Bronchial epithelial cell (primary cell): Measurements from ENCODE around the gene ITSN1. TPM values are rescaled to one million over a fixed set of nuclear protein-coding genes. Genes with fewer than 3 reads are reported as not detected.
"Not testable (repeated sequence)": the region's sequence is repeated elsewhere in the genome, so short reads cannot be mapped to it uniquely, and the experiment has no call there.

ENCODE experiments used
- DNase-seq: peaks from one replicate; pipeline ENCODE4 v3.0.0-alpha.2; 2010; ENCODE audit warnings: low read depth
- FAIRE-seq: peaks from 2 replicates; lab custom pipeline; 2011; peaks lifted over from hg19 to GRCh38; lab: Jason Lieb, UNC
- H3K27me3 ChIP-seq: 2 replicates; pipeline ENCODE4 v1.5.1; 2011; ENCODE audit warnings: low read length; ENCODE audit not compliant: control insufficient read depth, insufficient read depth
- H3K36me3 ChIP-seq: 2 replicates; pipeline ENCODE4 v1.5.1; 2011; ENCODE audit warnings: low read length; ENCODE audit not compliant: control insufficient read depth, insufficient read depth
- H3K4me3 ChIP-seq: 2 replicates; pipeline ENCODE4 v1.5.1; 2011; ENCODE audit warnings: mild to moderate bottlenecking, low read depth, low read length, control low read depth
- total RNA-seq: library from RNA; depleted of rRNA; stranded (reverse); fragments of >200 nt; gene quantifications from 2 replicates; pipeline ENCODE4 v1.2.1, GENCODE V29; 2014
- TF ChIP-seq, protein P1 (sequence below): IDR thresholded peaks from 2 replicates; pipeline ENCODE4 v1.5.1; 2011; ENCODE audit warnings: mild to moderate bottlenecking, moderate library complexity, low read length, control low read depth, inconsistent platforms; ENCODE audit not compliant: insufficient read depth, severe bottlenecking

ITSN1 gene
- total RNA-seq, result 15.0 and 15.5 TPM in 2 replicates

DNA sequence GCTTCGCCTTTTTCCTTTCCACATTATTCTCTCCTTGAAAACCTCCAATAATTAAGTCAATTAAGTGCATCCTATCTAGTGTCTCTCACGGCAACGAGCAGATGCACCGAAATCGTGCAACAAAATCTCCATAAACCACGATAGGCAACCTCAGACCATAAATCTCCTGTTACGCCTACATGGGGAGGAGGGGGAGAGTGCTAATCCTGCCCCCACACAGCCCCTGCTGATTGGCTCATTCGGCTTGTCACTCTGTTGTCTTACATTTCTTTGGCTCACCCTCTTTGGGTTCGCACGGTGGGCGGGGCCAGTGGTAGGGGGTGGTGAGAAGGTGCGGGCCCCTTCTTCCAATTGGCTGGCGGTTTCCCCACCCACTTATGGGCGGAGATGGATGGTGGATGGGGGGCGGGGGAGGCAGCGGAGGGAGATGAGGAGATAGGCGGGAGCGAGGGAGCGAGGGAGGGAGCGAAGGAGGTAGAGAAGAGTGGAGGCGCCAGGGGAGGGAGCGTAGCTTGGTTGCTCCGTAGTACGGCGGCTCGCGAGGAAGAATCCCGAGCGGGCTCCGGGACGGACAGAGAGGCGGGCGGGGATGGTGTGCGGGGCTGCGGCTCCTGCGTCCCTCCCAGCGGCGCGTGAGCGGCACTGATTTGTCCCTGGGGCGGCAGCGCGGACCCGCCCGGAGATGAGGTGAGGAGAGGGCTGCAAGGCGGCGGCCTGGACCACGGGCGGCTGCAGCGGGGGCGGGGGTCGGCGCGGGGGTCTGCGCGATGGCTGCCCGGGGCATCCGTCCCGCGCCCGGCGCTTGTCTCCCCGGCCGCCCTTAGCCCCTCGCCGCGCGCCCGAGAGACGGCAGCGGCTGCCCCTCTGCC, at the start of gene ITSN1:
TSS of gene ITSN1 (plus strand) at position 475 of the 869 bp plus-strand sequence. CDS start 76,328 bp downstream, outside the sequence.
- H3K27me3 ChIP-seq, result no peaks in the 10 kb centered on the region
- no peaks in the 10 kb centered on the region for H3K36me3 ChIP-seq
- FAIRE-seq, result peak; percentile 52
- DNase-seq, result peak; percentile 96
- TF ChIP-seq, protein P1, sequence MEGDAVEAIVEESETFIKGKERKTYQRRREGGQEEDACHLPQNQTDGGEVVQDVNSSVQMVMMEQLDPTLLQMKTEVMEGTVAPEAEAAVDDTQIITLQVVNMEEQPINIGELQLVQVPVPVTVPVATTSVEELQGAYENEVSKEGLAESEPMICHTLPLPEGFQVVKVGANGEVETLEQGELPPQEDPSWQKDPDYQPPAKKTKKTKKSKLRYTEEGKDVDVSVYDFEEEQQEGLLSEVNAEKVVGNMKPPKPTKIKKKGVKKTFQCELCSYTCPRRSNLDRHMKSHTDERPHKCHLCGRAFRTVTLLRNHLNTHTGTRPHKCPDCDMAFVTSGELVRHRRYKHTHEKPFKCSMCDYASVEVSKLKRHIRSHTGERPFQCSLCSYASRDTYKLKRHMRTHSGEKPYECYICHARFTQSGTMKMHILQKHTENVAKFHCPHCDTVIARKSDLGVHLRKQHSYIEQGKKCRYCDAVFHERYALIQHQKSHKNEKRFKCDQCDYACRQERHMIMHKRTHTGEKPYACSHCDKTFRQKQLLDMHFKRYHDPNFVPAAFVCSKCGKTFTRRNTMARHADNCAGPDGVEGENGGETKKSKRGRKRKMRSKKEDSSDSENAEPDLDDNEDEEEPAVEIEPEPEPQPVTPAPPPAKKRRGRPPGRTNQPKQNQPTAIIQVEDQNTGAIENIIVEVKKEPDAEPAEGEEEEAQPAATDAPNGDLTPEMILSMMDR, result no peak
- H3K4me3 ChIP-seq, result peak within 1 kb of the TSS; percentile 58

GRCh38 chr21:33598051-33598450, 44.2 kb upstream of the ITSN1 start:
- peaks cover 2% of the 10 kb centered on the region for H3K36me3 ChIP-seq
- H3K27me3 ChIP-seq, result no peaks in the 10 kb centered on the region
- no peak for FAIRE-seq

DNA sequence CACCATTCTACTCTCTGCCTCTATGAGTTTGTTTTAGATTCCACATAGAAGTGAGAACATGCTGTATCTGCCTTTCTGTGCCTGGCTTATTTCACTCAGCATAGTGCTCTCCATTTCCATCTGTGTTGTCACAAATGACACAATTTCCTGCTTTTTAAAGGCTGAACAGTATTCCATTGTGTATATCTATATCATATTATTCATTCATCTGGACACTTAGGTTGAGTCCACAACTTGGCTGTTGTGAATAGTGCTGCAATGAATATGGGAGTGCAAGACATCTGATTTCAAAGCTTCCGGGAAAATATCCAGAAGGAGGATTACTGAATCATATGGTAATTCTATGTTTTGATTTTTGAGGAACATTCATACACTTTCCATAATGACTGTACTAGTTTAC, 33.7 kb upstream of the ITSN1 start:
- no peak for FAIRE-seq
- Histone ChIP-seq H3K36me3 (peaks cover 4% of the 10 kb centered on the region), H3K27me3 (no peaks in the 10 kb centered on the region), H3K4me3 (no peak overlapping the region)
- TF ChIP-seq, protein P1, result no peak
- DNase-seq, result no peak

More at GRCh38 chr21:33598051-33598450, 44.2 kb upstream of the ITSN1 start:
- TF ChIP-seq, protein P1, result no peak
- no peak overlapping the region for H3K4me3 ChIP-seq
- no peak for DNase-seq

- no peak for FAIRE-seq
- DNase-seq, result no peak
- Histone ChIP-seq H3K36me3 (peaks cover 4% of the 10 kb centered on the region), H3K27me3 (no peaks in the 10 kb centered on the region), H3K4me3 (no peak overlapping the region)
- TF ChIP-seq, protein P1, result no peak
Observed at GRCh38 chr21:33611006-33611744, 31.1 kb upstream of the ITSN1 start.

DNA sequence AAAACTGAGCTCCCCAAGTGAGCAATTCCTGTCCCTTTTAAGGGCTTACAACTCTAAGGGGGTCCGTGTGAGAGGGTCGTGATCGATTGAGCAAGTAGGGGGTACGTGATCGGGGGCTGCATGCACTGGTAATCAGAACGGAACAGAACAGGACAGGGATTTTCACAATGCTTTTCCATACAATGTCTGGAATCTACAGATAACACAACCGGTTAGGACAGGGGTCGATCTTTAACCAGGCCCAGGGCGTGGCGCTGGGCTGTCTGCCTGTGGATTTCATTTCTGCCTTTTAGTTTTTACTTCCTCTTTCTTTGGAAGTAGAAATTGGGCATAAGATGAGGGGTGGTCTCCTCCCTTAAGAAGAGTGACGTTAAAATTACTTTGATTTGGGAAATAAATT, 24.7 kb upstream of the ITSN1 start:
- not testable (repeated sequence) for DNase-seq, H3K4me3 ChIP-seq, H3K27me3 ChIP-seq, H3K36me3 ChIP-seq, FAIRE-seq

- TF ChIP-seq, protein P1, result no peak
Observed at GRCh38 chr21:33618407-33618806, 23.9 kb upstream of the ITSN1 start.

More at GRCh38 chr21:33618407-33618806, 23.9 kb upstream of the ITSN1 start:
- H3K4me3 ChIP-seq, result no peak overlapping the region
- DNase-seq, result no peak
- H3K27me3 ChIP-seq, result no peaks in the 10 kb centered on the region
- H3K36me3 ChIP-seq, result peaks cover 1% of the 10 kb centered on the region
- FAIRE-seq, result no peak
